Left lung (tissue), 10 donors: ENCODE data around the gene MTMR11. TPM values are rescaled to one million over a fixed set of nuclear protein-coding genes. Genes with fewer than 3 reads are reported as not detected.

ENCODE experiments used
- ATAC-seq: fragments of 200-7000 bp; cut with Tn5 transposase; one replicate; pipeline ENCODE4 v1.9.1; 2020; ENCODE audit warnings: moderate library complexity
- DNase-seq, 4 donors: peaks; one replicate each; pipeline ENCODE4 v3.0.0-alpha.2; 2013 to 2020
- H3K27ac ChIP-seq, 2 donors: fragments of 200-600 bp; sonication (generic) in 1 of 2; one replicate each; pipeline versions ENCODE4 v1.5.0 to v1.8.0; 2020 to 2021
- H3K27me3 ChIP-seq, 2 donors: fragments of 200-600 bp; sonication (generic) in 1 of 2; one replicate each; pipeline versions ENCODE4 v1.5.0 to v1.8.0; 2020 to 2021
- H3K36me3 ChIP-seq, 2 donors: fragments of 200-600 bp; sonication (generic) in 1 of 2; one replicate each; pipeline versions ENCODE4 v1.5.0 to v1.8.0; 2020 to 2021
- H3K4me1 ChIP-seq, 2 donors: fragments of 200-600 bp; one replicate each; pipeline ENCODE4 v1.8.0; 2021
- H3K4me3 ChIP-seq, 2 donors: fragments of 200-600 bp; sonication (generic) in 1 of 2; one replicate each; pipeline versions ENCODE4 v1.5.0 to v1.8.0; 2020 to 2021; ENCODE audit warnings: mild to moderate bottlenecking in 1 of 2
- H3K9me3 ChIP-seq, 2 donors: fragments of 200-600 bp; sonication (generic) in 1 of 2; one replicate each; pipeline versions ENCODE4 v1.5.0 to v1.8.0; 2020 to 2021
- intact Hi-C, 2 donors: fragments of 100-400 bp; cut with DNase I; formaldehyde crosslinking; loops; one replicate each; pipeline versions ENCODE4 v1.11.2 to v1.14.2; 2022
- polyA plus RNA-seq, 6 donors: library from polyadenylated mRNA; unstranded; fragments of 120-200 nt; gene quantifications; one replicate each; pipeline ENCODE4 v1.2.1, GENCODE V29; 2013; ENCODE audit not compliant: insufficient read length in 6 of 6
- total RNA-seq, 2 donors: library from RNA; stranded (reverse); fragmentation: NEBNext Ultra II Directional; extraction: Animal tissue kit (Norgen Biotek cat#: 25700); gene quantifications; one replicate each; pipeline ENCODE4 v1.2.1, GENCODE V29; 2021
- TF ChIP-seq, protein P1 (sequence below), 2 donors: fragments of 200-600 bp; sonication (generic) in 1 of 2; IDR thresholded peaks; one replicate each; pipeline versions ENCODE4 v1.5.0 to v1.8.0; 2021; ENCODE audit warnings: antibody characterized with exemption in 2 of 2
- donor health status: DM: no; HTN: yes; CAD: no.
- donor health status: DM: no; HTN: no; CAD: no.

The MTMR11 gene
- total and polyA plus RNA-seq, 8 donors: 12.7 to 34.2 (median 26.0) TPM

DNA sequence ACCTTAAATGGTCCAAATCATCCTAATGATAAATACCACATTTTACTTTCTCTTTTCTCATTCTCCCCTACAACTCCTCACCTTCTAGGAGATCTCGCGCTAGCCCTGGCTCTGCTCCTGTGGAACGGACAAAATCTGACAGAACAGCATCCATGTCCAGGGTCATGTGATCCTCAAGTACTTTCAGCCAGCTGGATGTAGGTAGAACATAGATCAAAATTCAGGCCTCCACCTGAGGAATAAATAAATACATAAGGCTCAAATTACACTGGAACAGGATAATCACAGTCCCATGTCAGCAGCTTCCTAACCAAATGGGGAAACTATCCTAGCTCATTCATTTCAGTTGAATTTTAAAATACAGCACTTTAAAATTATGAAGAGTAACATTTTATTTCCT lies 40.7 kb upstream of the MTMR11 start:
- DNase-seq (no peak), ATAC-seq (no peak)
- peaks cover 0 to 44% of the 10 kb centered on the region in 2 donors for H3K27me3 ChIP-seq
- H3K27ac ChIP-seq: no peak overlapping the region
- TF ChIP-seq, protein P1, sequence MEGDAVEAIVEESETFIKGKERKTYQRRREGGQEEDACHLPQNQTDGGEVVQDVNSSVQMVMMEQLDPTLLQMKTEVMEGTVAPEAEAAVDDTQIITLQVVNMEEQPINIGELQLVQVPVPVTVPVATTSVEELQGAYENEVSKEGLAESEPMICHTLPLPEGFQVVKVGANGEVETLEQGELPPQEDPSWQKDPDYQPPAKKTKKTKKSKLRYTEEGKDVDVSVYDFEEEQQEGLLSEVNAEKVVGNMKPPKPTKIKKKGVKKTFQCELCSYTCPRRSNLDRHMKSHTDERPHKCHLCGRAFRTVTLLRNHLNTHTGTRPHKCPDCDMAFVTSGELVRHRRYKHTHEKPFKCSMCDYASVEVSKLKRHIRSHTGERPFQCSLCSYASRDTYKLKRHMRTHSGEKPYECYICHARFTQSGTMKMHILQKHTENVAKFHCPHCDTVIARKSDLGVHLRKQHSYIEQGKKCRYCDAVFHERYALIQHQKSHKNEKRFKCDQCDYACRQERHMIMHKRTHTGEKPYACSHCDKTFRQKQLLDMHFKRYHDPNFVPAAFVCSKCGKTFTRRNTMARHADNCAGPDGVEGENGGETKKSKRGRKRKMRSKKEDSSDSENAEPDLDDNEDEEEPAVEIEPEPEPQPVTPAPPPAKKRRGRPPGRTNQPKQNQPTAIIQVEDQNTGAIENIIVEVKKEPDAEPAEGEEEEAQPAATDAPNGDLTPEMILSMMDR (IDR thresholded peaks at IDR 0.05): no peak
- H3K9me3 ChIP-seq: no peaks in the 10 kb centered on the region
- H3K36me3 ChIP-seq: peaks cover 0 to 38% of the 10 kb centered on the region in 2 donors
- no peak overlapping the region for H3K4me3 ChIP-seq
- intact Hi-C loops: no loop called here
- no peaks in the 10 kb centered on the region for H3K4me1 ChIP-seq

DNA sequence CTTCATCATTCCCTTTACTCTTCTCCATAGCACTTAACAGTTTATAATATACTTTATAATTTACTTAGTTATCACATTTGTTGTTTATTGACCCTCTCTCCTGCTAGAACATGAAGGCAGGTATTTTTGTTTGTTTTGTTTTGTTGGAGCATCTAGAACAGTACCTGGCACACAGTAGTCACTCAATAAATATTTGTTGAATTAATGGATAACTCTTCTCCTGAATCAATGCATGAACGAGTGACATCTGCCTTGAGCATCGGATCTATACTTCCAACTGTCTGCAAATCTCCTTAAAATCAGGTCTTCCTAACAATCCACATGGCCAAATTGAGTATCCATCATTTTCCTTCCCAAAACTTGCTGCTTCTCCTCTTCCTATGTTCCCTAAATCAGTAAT lies 35.9 kb upstream of the MTMR11 start:
- H3K4me1 ChIP-seq: no peaks in the 10 kb centered on the region
- H3K9me3 ChIP-seq: no peaks in the 10 kb centered on the region
- no peak overlapping the region for H3K27ac ChIP-seq
- no peak for DNase-seq
- ATAC-seq: no peak
- TF ChIP-seq, protein P1 (IDR thresholded peaks at IDR 0.05): no peak
- H3K4me3 ChIP-seq: no peak overlapping the region
- peaks cover 0 to 9% of the 10 kb centered on the region in 2 donors for H3K27me3 ChIP-seq
- intact Hi-C loops: no loop called here
- H3K36me3 ChIP-seq: peaks cover 0 to 78% of the 10 kb centered on the region in 2 donors

- peaks cover 0 to 74% of the 10 kb centered on the region in 2 donors for H3K36me3 ChIP-seq
- no peak overlapping the region for H3K27ac ChIP-seq
- H3K4me1 ChIP-seq: peaks cover 2 to 15% of the 10 kb centered on the region in 2 donors
- TF ChIP-seq, protein P1 (IDR thresholded peaks at IDR 0.05): no peak
- intact Hi-C loops: loop anchor here in 1 of 2 donors (10.0 kb wide), 1 partner anchor 197 kb away; no protein-coding TSS in a partner anchor
- ATAC-seq (no peak), DNase-seq (no peak)
- H3K9me3 ChIP-seq: no peaks in the 10 kb centered on the region
- H3K4me3 ChIP-seq: no peak overlapping the region
- H3K27me3 ChIP-seq: peaks cover 0 to 9% of the 10 kb centered on the region in 2 donors
Measured at GRCh38 chr1:149967646-149968045, 31.0 kb upstream of the MTMR11 start.

DNA sequence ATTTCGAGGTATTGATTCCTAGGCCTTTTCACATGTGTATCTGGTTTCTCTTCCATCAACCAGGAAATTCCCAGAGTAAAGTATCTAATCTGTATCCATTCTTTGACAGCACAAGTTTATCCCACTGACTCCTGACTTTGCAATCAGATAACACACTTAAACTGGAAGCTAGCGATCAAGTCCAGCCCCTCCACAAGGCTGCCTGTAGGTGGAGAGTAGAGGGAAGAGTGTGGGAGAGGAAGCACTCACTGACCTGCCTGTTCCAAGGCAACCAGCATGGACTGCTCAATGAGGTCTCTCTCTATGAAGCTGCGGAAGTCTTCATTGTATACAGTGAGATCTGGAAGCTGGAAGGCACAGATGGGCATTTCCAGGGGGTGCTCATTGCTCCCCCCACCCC lies 30.4 kb upstream of the MTMR11 start:
- DNase-seq: no peak
- intact Hi-C loops: loop anchor here in 1 of 2 donors (10.0 kb wide), 1 partner anchor 198 kb away; no protein-coding TSS in a partner anchor
- Histone ChIP-seq H3K27me3 (peaks cover 0 to 9% of the 10 kb centered on the region in 2 donors), H3K9me3 (no peaks in the 10 kb centered on the region), H3K36me3 (peaks cover 0 to 69% of the 10 kb centered on the region in 2 donors), H3K4me3 (no peak overlapping the region), H3K4me1 (peaks cover 7 to 21% of the 10 kb centered on the region in 2 donors), H3K27ac (no peak overlapping the region)
- TF ChIP-seq, protein P1 (IDR thresholded peaks at IDR 0.05): no peak
- no peak for ATAC-seq

- no peak overlapping the region for H3K27ac ChIP-seq
- ATAC-seq: no peak
- intact Hi-C loops: loop anchor here in 1 of 2 donors (10.0 kb wide), 1 partner anchor 198 kb away; no protein-coding TSS in a partner anchor
- H3K9me3 ChIP-seq: no peaks in the 10 kb centered on the region
- H3K36me3 ChIP-seq: peaks cover 0 to 65% of the 10 kb centered on the region in 2 donors
- peaks cover 0 to 9% of the 10 kb centered on the region in 2 donors for H3K27me3 ChIP-seq
- TF ChIP-seq, protein P1 (IDR thresholded peaks at IDR 0.05): no peak
- DNase-seq: no peak
- no peak overlapping the region for H3K4me3 ChIP-seq
- peaks cover 7 to 26% of the 10 kb centered on the region in 2 donors for H3K4me1 ChIP-seq
Measured at GRCh38 chr1:149966405-149966804, 29.7 kb upstream of the MTMR11 start.
